ENCODE results near the gene MTA2.

DNA sequence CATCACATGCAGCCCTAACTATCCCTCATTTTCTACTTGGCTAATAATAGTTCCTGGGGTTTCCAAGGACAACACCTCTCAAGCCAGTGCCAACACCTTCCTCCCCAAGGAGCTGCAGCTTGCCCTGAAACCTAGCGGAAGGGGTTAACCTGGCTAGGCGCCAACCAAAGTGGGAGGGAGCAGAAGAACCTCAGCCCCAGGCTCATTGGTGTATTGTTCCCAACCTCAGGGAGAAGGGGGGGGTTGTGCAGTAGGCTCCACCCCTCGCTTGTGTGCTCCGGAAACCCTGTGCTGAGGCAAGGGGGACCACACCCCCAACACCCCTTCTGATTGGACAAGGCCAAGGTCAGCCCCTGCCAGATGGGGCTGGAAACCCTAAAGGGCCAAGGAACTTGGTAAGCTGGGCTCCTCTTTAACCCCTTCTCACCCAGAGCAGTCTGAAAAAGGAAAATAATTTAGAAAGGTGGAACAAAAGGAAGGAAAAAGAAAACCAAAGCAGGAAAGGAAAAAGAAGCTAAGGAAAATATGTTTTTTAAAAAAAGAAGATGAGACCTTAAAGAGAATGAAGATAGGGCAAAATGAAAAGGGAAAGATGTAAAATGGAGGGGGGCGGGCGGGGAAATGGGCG, 2.5 kb downstream of the MTA2 start:
- TF ChIP-seq POLR2AphosphoS5 (IDR thresholded peaks at IDR 0.05) (peak; percentile 92), POLR2A (IDR thresholded peaks at IDR 0.05) (no peak)
- TF ChIP-seq, protein P1, sequence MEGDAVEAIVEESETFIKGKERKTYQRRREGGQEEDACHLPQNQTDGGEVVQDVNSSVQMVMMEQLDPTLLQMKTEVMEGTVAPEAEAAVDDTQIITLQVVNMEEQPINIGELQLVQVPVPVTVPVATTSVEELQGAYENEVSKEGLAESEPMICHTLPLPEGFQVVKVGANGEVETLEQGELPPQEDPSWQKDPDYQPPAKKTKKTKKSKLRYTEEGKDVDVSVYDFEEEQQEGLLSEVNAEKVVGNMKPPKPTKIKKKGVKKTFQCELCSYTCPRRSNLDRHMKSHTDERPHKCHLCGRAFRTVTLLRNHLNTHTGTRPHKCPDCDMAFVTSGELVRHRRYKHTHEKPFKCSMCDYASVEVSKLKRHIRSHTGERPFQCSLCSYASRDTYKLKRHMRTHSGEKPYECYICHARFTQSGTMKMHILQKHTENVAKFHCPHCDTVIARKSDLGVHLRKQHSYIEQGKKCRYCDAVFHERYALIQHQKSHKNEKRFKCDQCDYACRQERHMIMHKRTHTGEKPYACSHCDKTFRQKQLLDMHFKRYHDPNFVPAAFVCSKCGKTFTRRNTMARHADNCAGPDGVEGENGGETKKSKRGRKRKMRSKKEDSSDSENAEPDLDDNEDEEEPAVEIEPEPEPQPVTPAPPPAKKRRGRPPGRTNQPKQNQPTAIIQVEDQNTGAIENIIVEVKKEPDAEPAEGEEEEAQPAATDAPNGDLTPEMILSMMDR (IDR thresholded peaks at IDR 0.05) = no peak
